ENCODE data around the gene SNRPD3.
"Not testable (repeated sequence)": the region's sequence is repeated elsewhere in the genome, so short reads cannot be mapped to it uniquely, and the experiment has no call there.

The SNRPD3 gene

DNA sequence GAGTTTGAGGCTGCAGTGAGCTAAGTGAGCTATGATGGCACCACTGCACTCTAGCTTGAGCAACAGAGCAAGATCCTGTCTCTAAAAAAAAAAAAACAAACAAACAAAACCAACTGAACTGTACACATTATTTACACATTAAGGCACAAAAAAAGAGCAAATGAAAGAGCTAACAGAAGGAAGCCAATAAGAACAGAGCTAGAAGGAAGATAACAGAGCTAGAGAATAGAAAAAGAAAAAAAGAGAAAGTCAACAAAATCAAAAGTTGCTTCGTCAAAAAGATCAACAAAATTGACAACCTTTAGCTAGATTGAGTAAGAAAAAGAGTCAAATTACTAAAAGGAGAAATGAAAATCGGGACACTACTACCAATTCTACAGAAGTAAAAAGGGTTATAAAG lies 25.9 kb upstream of the SNRPD3 start:
- H3K4me3 ChIP-seq (ENCODE audit: low read depth, low read length): no peak overlapping the region
- TF ChIP-seq, protein P1, sequence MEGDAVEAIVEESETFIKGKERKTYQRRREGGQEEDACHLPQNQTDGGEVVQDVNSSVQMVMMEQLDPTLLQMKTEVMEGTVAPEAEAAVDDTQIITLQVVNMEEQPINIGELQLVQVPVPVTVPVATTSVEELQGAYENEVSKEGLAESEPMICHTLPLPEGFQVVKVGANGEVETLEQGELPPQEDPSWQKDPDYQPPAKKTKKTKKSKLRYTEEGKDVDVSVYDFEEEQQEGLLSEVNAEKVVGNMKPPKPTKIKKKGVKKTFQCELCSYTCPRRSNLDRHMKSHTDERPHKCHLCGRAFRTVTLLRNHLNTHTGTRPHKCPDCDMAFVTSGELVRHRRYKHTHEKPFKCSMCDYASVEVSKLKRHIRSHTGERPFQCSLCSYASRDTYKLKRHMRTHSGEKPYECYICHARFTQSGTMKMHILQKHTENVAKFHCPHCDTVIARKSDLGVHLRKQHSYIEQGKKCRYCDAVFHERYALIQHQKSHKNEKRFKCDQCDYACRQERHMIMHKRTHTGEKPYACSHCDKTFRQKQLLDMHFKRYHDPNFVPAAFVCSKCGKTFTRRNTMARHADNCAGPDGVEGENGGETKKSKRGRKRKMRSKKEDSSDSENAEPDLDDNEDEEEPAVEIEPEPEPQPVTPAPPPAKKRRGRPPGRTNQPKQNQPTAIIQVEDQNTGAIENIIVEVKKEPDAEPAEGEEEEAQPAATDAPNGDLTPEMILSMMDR (IDR thresholded peaks at IDR 0.05; ENCODE audit: insufficient read depth, low read length, missing control alignments): no peak
- CTCF ChIA-PET: interaction anchor here (0.6 to 6.0 kb wide), 7 partner anchors 8 to 206 kb away, joined by 3 to 39 read pairs (median 9); no protein-coding TSS in a partner anchor
- no peak for DNase-seq (ENCODE audit: low read depth, low spot score)
- POLR2A ChIA-PET: interaction anchor here (0.7 kb wide), 1 partner anchor 429 kb away, joined by 3 read pairs; no protein-coding TSS in a partner anchor

DNA sequence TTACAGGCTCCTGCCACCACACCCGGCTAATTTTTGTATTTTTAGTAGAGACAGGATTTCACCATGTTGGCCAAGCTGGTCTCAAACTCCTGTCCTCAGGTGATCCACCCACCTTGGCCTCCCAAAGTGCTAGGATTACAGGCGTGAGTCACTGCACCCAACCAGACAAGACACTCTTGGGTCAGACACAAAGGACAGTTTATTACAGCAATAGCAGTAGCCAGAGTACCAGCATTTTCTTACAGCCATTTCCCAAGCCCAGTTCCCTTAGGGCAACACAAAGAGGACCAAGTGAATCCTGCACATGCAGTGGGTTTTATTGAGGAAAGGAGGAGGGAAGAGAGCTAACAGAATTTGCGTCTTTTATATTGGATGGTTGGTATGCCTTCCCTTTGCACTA lies 24.8 kb upstream of the SNRPD3 start:
- POLR2A ChIA-PET; DNase-seq (ENCODE audit: low read depth, low spot score); H3K4me3 ChIP-seq (ENCODE audit: low read depth, low read length): not testable (repeated sequence)
- CTCF ChIA-PET: interaction anchor here (0.7 to 6.0 kb wide), 5 partner anchors 9 to 207 kb away, joined by 3 to 39 read pairs (median 10); no protein-coding TSS in a partner anchor

DNA sequence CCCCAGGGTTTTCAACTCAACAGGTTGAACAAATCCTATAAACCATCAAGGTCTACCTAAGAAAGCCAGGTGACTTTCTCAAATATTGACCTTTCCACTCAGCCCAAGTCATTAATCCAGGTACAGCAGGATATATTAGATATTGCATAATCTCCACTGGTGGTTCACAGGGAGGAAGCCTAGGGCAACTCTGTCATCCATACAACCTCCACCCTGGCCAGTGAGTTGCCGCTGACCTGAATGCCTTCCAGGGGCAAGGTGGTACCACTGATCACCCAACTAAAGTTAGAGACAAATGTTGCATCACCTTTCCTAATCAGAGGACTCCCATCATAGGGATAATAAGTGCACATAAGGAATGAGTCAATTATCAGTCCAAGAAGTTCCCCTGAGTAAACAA lies 23.7 kb upstream of the SNRPD3 start:
- DNase-seq (ENCODE audit: low read depth, low spot score): no peak
- no peak overlapping the region for H3K4me3 ChIP-seq (ENCODE audit: low read depth, low read length)
- TF ChIP-seq, protein P1 (IDR thresholded peaks at IDR 0.05; ENCODE audit: insufficient read depth, low read length, missing control alignments): no peak
- ChIA-PET POLR2A (no interaction called here), CTCF (interaction anchor here (1.6 to 2.2 kb wide), 2 partner anchors 8 to 10 kb away, joined by 3 to 10 read pairs; no protein-coding TSS in a partner anchor)

DNA sequence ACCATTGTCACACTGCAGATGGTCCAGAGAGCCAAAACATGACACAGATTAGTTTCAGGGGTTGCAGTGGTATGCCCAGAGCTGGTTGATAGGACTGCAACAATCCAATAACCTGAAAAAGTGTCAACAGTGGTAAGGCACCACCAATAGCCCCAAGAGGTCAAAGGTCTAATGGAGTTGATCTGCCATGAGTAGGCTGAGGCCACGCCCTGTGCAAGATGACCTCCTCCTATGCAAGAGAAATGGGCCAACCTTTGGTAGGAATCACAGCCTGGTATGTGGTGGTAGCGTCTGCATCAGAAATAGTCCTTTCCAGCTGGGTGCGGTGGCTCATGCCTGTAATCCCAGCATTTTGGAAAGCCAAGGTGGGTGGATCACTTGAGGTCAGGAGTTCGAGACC lies 20.5 kb upstream of the SNRPD3 start:
- CTCF ChIA-PET: interaction anchor here (1.4 kb wide), 1 partner anchor 11 kb away, joined by 3 read pairs; no protein-coding TSS in a partner anchor
- TF ChIP-seq, protein P1 (IDR thresholded peaks at IDR 0.05; ENCODE audit: insufficient read depth, low read length, missing control alignments): no peak
- no peak for DNase-seq (ENCODE audit: low read depth, low spot score)
- no peak overlapping the region for H3K4me3 ChIP-seq (ENCODE audit: low read depth, low read length)
- POLR2A ChIA-PET: no interaction called here

DNA sequence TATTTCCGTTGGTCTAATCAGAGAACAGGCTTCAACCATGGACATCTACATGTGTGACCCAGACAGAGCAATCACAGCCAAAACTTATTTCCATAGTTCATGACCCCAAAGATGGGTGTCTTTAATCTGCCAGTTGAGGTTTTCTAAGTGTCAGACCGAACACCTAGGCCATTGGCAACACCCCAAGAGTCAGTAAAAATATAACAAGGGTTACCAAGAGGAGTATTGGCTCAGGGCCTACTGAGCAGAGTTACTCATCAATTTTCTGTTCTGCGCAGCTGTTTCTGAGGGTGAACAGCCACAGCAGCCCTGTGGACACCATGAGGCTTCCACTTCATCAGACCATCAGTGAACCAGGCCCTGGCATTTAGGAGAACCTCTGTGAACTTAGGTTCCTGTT lies 19.7 kb upstream of the SNRPD3 start:
- CTCF ChIA-PET: interaction anchor here (1.4 to 2.5 kb wide), 2 partner anchors 10 to 12 kb away, joined by 3 to 14 read pairs; no protein-coding TSS in a partner anchor
- TF ChIP-seq, protein P1 (IDR thresholded peaks at IDR 0.05; ENCODE audit: insufficient read depth, low read length, missing control alignments): no peak
- POLR2A ChIA-PET: no interaction called here
- no peak overlapping the region for H3K4me3 ChIP-seq (ENCODE audit: low read depth, low read length)
- DNase-seq (ENCODE audit: low read depth, low spot score): no peak

DNA sequence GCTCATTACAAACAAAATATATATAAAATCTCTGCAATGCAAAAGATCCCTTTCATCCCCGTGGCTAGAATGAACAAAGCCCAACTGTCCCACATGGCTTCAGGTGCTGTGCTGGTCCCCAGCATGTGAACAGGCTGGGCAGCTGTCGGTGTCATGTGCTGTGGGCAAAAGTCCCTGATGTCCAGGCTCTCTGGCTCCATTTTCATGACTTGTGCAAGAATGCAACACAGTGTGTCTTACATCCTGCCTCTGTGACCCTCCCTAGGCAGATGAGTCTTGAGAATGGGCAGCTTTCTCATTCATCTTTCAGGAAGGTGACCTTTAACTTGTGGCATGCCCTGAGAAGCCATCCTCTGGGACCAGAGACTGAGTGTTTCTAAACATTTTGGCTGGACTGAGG lies 15.3 kb upstream of the SNRPD3 start:
- TF ChIP-seq, protein P1 (IDR thresholded peaks at IDR 0.05; ENCODE audit: insufficient read depth, low read length, missing control alignments): no peak
- POLR2A ChIA-PET: no interaction called here
- CTCF ChIA-PET: interaction anchor here (0.7 to 4.5 kb wide), 3 partner anchors 13 to 19 kb away, joined by 3 to 25 read pairs (median 4); no protein-coding TSS in a partner anchor

More for the DNA sequence above, 15.3 kb upstream of the SNRPD3 start:
- H3K4me3 ChIP-seq (ENCODE audit: low read depth, low read length): no peak overlapping the region
- no peak for DNase-seq (ENCODE audit: low read depth, low spot score)
